ENCODE measurements around the gene AQP7.

The AQP7 gene

DNA sequence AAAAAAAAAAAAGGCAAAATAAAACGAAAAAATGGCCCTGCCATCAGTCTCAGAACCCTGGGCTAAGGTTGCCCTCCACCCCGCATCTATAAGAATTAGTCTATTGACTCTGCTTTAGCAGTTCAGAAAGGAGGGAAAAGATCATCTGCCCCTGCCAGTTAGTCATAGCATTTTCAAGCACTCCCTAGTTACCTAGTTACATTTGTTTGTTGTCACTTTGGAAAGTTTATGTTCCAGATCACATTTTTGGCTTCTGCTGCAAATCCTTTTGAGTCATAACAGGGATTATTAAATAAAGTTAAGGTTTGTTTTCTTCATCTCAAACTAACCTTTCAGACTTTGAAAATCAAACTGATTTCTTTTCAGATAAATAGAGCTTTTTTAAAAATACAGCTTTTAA lies 52.1 kb downstream of the AQP7 start:
- Histone ChIP-seq H3K4me3 (ENCODE audit: low read length) (no peak overlapping the region), H3K79me2 (ENCODE audit: low read length) (no peaks in the 10 kb centered on the region), H3K4me1 (ENCODE audit: low read length) (no peaks in the 10 kb centered on the region), H3K36me3 (replicated peaks; ENCODE audit: low read depth, low read length) (peaks cover 65% of the 10 kb centered on the region), H3K27me3 (ENCODE audit: low read depth, low read length) (no peaks in the 10 kb centered on the region), H2AFZ (ENCODE audit: low read depth, low read length) (no peak overlapping the region), H3K4me2 (ENCODE audit: low read length) (no peak overlapping the region), H3K9me3 (ENCODE audit: insufficient read depth, low read length) (no peaks in the 10 kb centered on the region), H3K27ac (ENCODE audit: low read length) (no peak overlapping the region), H3K9ac (ENCODE audit: low read length) (no peak overlapping the region), H4K20me1 (ENCODE audit: insufficient read depth, low read length) (no peaks in the 10 kb centered on the region)
- TF ChIP-seq EZH2phosphoT487 (IDR thresholded peaks at IDR 0.05; ENCODE audit: low read depth): no peak
- TF ChIP-seq, protein P1, sequence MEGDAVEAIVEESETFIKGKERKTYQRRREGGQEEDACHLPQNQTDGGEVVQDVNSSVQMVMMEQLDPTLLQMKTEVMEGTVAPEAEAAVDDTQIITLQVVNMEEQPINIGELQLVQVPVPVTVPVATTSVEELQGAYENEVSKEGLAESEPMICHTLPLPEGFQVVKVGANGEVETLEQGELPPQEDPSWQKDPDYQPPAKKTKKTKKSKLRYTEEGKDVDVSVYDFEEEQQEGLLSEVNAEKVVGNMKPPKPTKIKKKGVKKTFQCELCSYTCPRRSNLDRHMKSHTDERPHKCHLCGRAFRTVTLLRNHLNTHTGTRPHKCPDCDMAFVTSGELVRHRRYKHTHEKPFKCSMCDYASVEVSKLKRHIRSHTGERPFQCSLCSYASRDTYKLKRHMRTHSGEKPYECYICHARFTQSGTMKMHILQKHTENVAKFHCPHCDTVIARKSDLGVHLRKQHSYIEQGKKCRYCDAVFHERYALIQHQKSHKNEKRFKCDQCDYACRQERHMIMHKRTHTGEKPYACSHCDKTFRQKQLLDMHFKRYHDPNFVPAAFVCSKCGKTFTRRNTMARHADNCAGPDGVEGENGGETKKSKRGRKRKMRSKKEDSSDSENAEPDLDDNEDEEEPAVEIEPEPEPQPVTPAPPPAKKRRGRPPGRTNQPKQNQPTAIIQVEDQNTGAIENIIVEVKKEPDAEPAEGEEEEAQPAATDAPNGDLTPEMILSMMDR (IDR thresholded peaks at IDR 0.05; ENCODE audit: low read depth, low read length): no peak

DNA sequence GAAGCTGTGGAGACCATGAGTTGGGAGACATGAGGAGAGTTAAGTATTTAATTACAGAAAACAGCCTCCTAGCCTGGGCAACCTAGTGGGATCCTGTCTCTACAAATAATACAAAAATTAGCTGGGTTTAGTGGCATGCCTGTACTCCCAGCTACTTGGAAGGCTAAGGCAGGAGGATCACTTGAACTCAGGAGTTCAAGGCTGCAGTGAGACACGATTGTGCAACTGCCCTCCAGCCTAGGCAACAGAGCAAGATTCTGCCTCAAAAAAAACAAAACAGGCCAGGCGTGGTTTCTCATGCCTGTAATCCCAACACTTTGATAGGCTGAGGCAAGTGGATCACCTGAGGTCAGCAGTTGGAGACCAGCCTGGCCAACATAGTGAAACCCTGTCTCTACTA lies 52.6 kb downstream of the AQP7 start:
- Histone ChIP-seq H4K20me1 (ENCODE audit: insufficient read depth, low read length) (no peaks in the 10 kb centered on the region), H3K9ac (ENCODE audit: low read length) (no peak overlapping the region), H2AFZ (ENCODE audit: low read depth, low read length) (no peak overlapping the region), H3K4me3 (ENCODE audit: low read length) (no peak overlapping the region), H3K4me2 (ENCODE audit: low read length) (no peak overlapping the region), H3K27me3 (ENCODE audit: low read depth, low read length) (no peaks in the 10 kb centered on the region), H3K4me1 (ENCODE audit: low read length) (no peaks in the 10 kb centered on the region), H3K79me2 (ENCODE audit: low read length) (no peaks in the 10 kb centered on the region), H3K9me3 (ENCODE audit: insufficient read depth, low read length) (no peaks in the 10 kb centered on the region), H3K36me3 (replicated peaks; ENCODE audit: low read depth, low read length) (peaks cover 59% of the 10 kb centered on the region), H3K27ac (ENCODE audit: low read length) (no peak overlapping the region)
- no peak for TF ChIP-seq EZH2phosphoT487 (IDR thresholded peaks at IDR 0.05; ENCODE audit: low read depth)
- TF ChIP-seq, protein P1 (IDR thresholded peaks at IDR 0.05; ENCODE audit: low read depth, low read length): no peak

DNA sequence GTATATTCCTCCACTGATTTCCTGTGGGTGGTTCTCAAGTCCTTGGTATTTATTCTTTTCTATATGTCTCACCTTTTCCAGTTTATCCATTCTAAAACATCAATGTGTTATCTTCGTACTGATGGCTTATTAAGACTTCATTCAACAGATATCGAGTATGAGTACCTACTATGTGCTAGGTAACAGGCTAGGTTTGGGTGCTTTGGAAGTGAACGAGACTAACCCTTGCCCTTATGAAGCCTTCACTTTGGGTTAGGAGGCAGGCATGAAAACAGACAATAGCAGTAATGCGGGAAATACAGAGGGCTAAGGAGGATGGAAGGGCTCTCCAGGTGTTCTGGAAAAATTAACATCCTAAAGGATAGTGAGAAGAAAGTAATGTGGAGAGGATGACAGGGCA lies 53.4 kb downstream of the AQP7 start:
- no peak overlapping the region for H2AFZ ChIP-seq (ENCODE audit: low read depth, low read length)
- peaks cover 56% of the 10 kb centered on the region for H3K36me3 ChIP-seq (replicated peaks; ENCODE audit: low read depth, low read length)
- H3K9ac ChIP-seq (ENCODE audit: low read length): no peak overlapping the region
- no peak overlapping the region for H3K27ac ChIP-seq (ENCODE audit: low read length)
- H4K20me1 ChIP-seq (ENCODE audit: insufficient read depth, low read length): no peaks in the 10 kb centered on the region
- no peak overlapping the region for H3K4me2 ChIP-seq (ENCODE audit: low read length)
- no peak for TF ChIP-seq EZH2phosphoT487 (IDR thresholded peaks at IDR 0.05; ENCODE audit: low read depth)
- TF ChIP-seq, protein P1 (IDR thresholded peaks at IDR 0.05; ENCODE audit: low read depth, low read length): no peak
- no peaks in the 10 kb centered on the region for H3K27me3 ChIP-seq (ENCODE audit: low read depth, low read length)
- no peaks in the 10 kb centered on the region for H3K9me3 ChIP-seq (ENCODE audit: insufficient read depth, low read length)
- no peaks in the 10 kb centered on the region for H3K4me1 ChIP-seq (ENCODE audit: low read length)
- no peak overlapping the region for H3K4me3 ChIP-seq (ENCODE audit: low read length)
- no peaks in the 10 kb centered on the region for H3K79me2 ChIP-seq (ENCODE audit: low read length)

DNA sequence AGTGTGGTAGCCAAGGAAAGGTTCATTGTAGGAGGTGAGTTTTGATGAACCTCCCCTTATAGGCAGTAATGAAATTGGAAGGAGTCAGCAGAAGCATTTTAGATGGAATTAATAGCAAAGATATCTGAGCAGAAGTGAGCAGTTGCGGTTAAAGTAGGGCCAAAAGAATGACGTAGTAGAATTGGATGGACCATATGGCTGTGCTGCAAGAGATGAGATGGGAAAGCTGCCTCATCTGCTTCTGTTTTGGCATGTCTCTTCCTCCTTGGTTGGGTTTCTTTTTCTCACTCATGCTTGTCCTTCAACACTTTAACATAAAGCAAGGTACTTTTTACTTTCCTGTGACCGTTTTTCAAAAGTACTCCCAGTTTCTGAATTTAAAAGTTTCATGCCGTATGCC lies 55.8 kb downstream of the AQP7 start:
- no peak for TF ChIP-seq EZH2phosphoT487 (IDR thresholded peaks at IDR 0.05; ENCODE audit: low read depth)
- TF ChIP-seq, protein P1 (IDR thresholded peaks at IDR 0.05; ENCODE audit: low read depth, low read length): no peak
- H3K27ac ChIP-seq (ENCODE audit: low read length): no peak overlapping the region
- H3K4me2 ChIP-seq (ENCODE audit: low read length): no peak overlapping the region
- H3K79me2 ChIP-seq (ENCODE audit: low read length): no peaks in the 10 kb centered on the region
- H4K20me1 ChIP-seq (ENCODE audit: insufficient read depth, low read length): no peaks in the 10 kb centered on the region
- H3K9ac ChIP-seq (ENCODE audit: low read length): no peak overlapping the region
- H3K9me3 ChIP-seq (ENCODE audit: insufficient read depth, low read length): no peaks in the 10 kb centered on the region
- no peak overlapping the region for H3K4me3 ChIP-seq (ENCODE audit: low read length)
- no peak overlapping the region for H2AFZ ChIP-seq (ENCODE audit: low read depth, low read length)
- no peaks in the 10 kb centered on the region for H3K4me1 ChIP-seq (ENCODE audit: low read length)
- H3K36me3 ChIP-seq (replicated peaks; ENCODE audit: low read depth, low read length): peaks cover 59% of the 10 kb centered on the region
- H3K27me3 ChIP-seq (ENCODE audit: low read depth, low read length): no peaks in the 10 kb centered on the region
